Measurements from ENCODE around the gene CDKAL1. TPM values are rescaled to one million over a fixed set of nuclear protein-coding genes. Genes with fewer than 3 reads are reported as not detected.

CDKAL1 gene
- polyA plus RNA-seq, 2 of the 4 experiments (the other 2 are of a cell fraction), result 4.7 to 8.3 TPM

DNA sequence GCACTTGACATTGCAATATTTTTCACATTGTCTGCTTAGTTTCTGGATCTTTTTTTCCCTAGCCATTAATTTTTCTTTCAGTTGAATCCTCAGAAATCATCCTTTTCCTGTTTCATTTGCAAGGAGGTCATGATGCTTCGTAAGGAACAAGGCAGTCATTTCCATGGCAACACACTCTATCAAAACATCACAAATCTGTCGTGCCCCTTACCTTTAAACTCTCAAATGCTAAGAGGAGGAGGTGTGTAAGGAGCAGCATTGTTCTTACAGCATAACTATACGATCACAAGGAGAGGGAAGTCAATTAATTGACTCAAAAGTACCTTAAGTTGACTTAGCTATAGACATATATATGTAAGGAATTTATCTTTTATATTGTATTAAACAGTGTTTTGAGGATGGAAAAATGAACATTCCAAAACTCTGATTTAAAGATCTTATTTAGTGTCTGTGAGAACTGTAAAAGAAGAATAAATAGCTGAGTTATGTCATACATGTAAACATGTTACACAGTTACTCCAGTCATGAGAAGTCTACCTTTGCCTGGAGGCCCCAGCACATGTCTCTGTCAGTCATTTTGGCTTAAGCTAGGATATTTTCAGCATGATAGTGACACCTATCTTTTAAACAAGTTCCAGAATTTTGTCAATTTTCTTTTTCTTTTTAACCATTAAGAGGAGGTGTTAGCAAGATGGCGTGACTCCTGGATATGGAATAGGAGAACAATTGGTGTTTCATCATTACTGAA lies 41.6 kb downstream of the CDKAL1 start:
- Histone ChIP-seq H3K4me2 (no peak overlapping the region), H3K9me3 (no peaks in the 10 kb centered on the region), H3K27ac (no peak overlapping the region), H3K4me1 (peaks cover 17% of the 10 kb centered on the region), H3K4me3 (no peak overlapping the region)
- TF ChIP-seq EHMT2 (IDR thresholded peaks at IDR 0.05; ENCODE audit: low read depth), result no peak
- TF ChIP-seq CBX8 (IDR thresholded peaks at IDR 0.05), result no peak
- CTCF ChIA-PET, result no interaction called here
- 87% methylated on average over 4 of the region's 4 CpGs for WGBS (ENCODE audit: missing lambda C conversion rate)
- POLR2A ChIA-PET, result no interaction called here
- ATAC-seq (no peak), FAIRE-seq (no peak), DNase-seq (ENCODE audit: low read depth in 1 of 2, low spot score in 1 of 2) (no peak)

DNA sequence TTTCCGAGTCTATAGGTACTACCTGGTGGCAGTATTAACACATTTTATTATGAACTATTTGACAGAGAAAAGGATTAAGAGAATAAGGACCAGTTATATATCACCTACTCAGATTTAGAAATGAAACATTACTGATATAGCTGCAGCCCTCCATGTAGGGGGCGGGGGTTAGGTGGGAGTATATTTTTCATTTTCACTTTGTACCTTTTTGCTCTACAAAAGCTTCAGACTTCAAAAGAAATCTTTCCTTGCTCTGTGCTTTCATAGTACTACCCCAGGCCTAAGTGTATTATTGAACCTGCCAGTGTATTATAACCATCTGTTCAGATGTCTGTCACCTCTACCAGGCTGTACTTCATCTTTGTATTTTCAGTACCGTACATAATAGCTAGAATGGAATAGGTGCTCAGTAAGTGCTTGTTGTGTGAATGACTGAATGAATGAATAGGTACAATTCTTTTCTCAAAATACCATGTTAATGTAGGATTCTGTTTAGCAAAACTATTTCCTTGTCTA lies 43.0 kb downstream of the CDKAL1 start:
- no peak overlapping the region for H3K4me2 ChIP-seq
- TF ChIP-seq NPAS2 (CRISPR knock-in tag; IDR thresholded peaks at IDR 0.05; ENCODE audit: borderline replicate concordance) (no peak), FOXS1 (CRISPR knock-in tag; IDR thresholded peaks at IDR 0.05) (no peak), HEYL (CRISPR knock-in tag; IDR thresholded peaks at IDR 0.05) (no peak), POLR2A (IDR thresholded peaks at IDR 0.05; ENCODE audit: low read length) (no peak), NR3C1 (IDR thresholded peaks at IDR 0.05) (no peak), RNF2 (IDR thresholded peaks at IDR 0.05; ENCODE audit: borderline replicate concordance, low read depth) (no peak), RAD21 (conservative IDR thresholded peaks at IDR 0.05 in 1 of 2, IDR thresholded peaks at IDR 0.05 in 1 of 2) (no peak), POLR2AphosphoS2 (conservative IDR thresholded peaks at IDR 0.05; ENCODE audit: low read length) (no peak), CBX8 (IDR thresholded peaks at IDR 0.05) (no peak), FOSL2 (IDR thresholded peaks at IDR 0.05) (no peak), FOSL2 (CRISPR knock-in tag; IDR thresholded peaks at IDR 0.05) (no peak), TP53 (CRISPR knock-in tag; IDR thresholded peaks at IDR 0.05) (no peak), CBX2 (IDR thresholded peaks at IDR 0.05; ENCODE audit: borderline replicate concordance, low read depth) (no peak), ZFP36 (IDR thresholded peaks at IDR 0.05; ENCODE audit: borderline replicate concordance, partially characterized antibody) (no peak)
- TF ChIP-seq, protein P1, sequence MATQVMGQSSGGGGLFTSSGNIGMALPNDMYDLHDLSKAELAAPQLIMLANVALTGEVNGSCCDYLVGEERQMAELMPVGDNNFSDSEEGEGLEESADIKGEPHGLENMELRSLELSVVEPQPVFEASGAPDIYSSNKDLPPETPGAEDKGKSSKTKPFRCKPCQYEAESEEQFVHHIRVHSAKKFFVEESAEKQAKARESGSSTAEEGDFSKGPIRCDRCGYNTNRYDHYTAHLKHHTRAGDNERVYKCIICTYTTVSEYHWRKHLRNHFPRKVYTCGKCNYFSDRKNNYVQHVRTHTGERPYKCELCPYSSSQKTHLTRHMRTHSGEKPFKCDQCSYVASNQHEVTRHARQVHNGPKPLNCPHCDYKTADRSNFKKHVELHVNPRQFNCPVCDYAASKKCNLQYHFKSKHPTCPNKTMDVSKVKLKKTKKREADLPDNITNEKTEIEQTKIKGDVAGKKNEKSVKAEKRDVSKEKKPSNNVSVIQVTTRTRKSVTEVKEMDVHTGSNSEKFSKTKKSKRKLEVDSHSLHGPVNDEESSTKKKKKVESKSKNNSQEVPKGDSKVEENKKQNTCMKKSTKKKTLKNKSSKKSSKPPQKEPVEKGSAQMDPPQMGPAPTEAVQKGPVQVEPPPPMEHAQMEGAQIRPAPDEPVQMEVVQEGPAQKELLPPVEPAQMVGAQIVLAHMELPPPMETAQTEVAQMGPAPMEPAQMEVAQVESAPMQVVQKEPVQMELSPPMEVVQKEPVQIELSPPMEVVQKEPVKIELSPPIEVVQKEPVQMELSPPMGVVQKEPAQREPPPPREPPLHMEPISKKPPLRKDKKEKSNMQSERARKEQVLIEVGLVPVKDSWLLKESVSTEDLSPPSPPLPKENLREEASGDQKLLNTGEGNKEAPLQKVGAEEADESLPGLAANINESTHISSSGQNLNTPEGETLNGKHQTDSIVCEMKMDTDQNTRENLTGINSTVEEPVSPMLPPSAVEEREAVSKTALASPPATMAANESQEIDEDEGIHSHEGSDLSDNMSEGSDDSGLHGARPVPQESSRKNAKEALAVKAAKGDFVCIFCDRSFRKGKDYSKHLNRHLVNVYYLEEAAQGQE (IDR thresholded peaks at IDR 0.05), result no peak
- TF ChIP-seq, protein P2, sequence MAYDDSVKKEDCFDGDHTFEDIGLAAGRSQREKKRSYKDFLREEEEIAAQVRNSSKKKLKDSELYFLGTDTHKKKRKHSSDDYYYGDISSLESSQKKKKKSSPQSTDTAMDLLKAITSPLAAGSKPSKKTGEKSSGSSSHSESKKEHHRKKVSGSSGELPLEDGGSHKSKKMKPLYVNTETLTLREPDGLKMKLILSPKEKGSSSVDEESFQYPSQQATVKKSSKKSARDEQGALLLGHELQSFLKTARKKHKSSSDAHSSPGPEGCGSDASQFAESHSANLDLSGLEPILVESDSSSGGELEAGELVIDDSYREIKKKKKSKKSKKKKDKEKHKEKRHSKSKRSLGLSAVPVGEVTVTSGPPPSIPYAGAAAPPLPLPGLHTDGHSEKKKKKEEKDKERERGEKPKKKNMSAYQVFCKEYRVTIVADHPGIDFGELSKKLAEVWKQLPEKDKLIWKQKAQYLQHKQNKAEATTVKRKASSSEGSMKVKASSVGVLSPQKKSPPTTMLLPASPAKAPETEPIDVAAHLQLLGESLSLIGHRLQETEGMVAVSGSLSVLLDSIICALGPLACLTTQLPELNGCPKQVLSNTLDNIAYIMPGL (CRISPR knock-in tag; IDR thresholded peaks at IDR 0.05; ENCODE audit: borderline replicate concordance), result no peak
- TF ChIP-seq, protein P3, sequence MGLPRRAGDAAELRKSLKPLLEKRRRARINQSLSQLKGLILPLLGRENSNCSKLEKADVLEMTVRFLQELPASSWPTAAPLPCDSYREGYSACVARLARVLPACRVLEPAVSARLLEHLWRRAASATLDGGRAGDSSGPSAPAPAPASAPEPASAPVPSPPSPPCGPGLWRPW (IDR thresholded peaks at IDR 0.05), result no peak
- TF ChIP-seq, protein P4, sequence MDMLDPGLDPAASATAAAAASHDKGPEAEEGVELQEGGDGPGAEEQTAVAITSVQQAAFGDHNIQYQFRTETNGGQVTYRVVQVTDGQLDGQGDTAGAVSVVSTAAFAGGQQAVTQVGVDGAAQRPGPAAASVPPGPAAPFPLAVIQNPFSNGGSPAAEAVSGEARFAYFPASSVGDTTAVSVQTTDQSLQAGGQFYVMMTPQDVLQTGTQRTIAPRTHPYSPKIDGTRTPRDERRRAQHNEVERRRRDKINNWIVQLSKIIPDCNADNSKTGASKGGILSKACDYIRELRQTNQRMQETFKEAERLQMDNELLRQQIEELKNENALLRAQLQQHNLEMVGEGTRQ (IDR thresholded peaks at IDR 0.05), result no peak
- TF ChIP-seq, protein P5, sequence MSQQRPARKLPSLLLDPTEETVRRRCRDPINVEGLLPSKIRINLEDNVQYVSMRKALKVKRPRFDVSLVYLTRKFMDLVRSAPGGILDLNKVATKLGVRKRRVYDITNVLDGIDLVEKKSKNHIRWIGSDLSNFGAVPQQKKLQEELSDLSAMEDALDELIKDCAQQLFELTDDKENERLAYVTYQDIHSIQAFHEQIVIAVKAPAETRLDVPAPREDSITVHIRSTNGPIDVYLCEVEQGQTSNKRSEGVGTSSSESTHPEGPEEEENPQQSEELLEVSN (IDR thresholded peaks at IDR 0.05; ENCODE audit: borderline replicate concordance, low read depth), result no peak
- POLR2A ChIA-PET, result no interaction called here
- H3K4me1 ChIP-seq, result peaks cover 17% of the 10 kb centered on the region
- H3K4me3 ChIP-seq, result no peak overlapping the region
- no peak overlapping the region for H3K27ac ChIP-seq
- DNase-seq (ENCODE audit: low read depth in 1 of 2, low spot score in 1 of 2) (no peak), FAIRE-seq (no peak), ATAC-seq (no peak)
- CTCF ChIA-PET, result no interaction called here
- 87% methylated on average over 3 of the region's 3 CpGs for WGBS (ENCODE audit: missing lambda C conversion rate)
- no peaks in the 10 kb centered on the region for H3K9me3 ChIP-seq
